ENCODE measurements around the gene STUM. TPM values are rescaled to one million over a fixed set of nuclear protein-coding genes. Genes with fewer than 3 reads are reported as not detected.
"Not testable (repeated sequence)": the region's sequence is repeated elsewhere in the genome, so short reads cannot be mapped to it uniquely, and the experiment has no call there.

Gene STUM
- total RNA-seq, 6 donors from 2014 or later, result under 0.01 to 0.98 (median 0.20) TPM; not detected in 1

GRCh38 chr1:226609836-226610455 is 61.4 kb downstream of the STUM start:
- no peak overlapping the region for H3K27ac ChIP-seq
- H3K36me3 ChIP-seq, result no peaks in the 10 kb centered on the region
- ATAC-seq (ENCODE audit: low FRiP score in 2 of 2) (no peak), DNase-seq (no peak)
- H3K27me3 ChIP-seq, result no peaks in the 10 kb centered on the region
- no peaks in the 10 kb centered on the region for H3K9me3 ChIP-seq
- TF ChIP-seq EP300 (IDR thresholded peaks at IDR 0.05), result no peak
- TF ChIP-seq POLR2AphosphoS5 (IDR thresholded peaks at IDR 0.05), result no peak
- no peak for TF ChIP-seq CTCF (IDR thresholded peaks at IDR 0.05)
- TF ChIP-seq POLR2A (IDR thresholded peaks at IDR 0.05), result no peak
- H3K4me1 ChIP-seq, result no peaks in the 10 kb centered on the region
- WGBS, 2 donors, result 81 to 93% methylated on average over 5 to 11 of the region's 11 CpGs
- no peak overlapping the region for H3K4me3 ChIP-seq

GRCh38 chr1:226610671-226611070 is 62.1 kb downstream of the STUM start:
- WGBS, 2 donors, result 90 to 92% methylated on average over 6 to 7 of the region's 7 CpGs
- DNase-seq (no peak), ATAC-seq (ENCODE audit: low FRiP score in 2 of 2) (no peak)
- no peaks in the 10 kb centered on the region for H3K9me3 ChIP-seq
- H3K4me1 ChIP-seq, result no peaks in the 10 kb centered on the region
- no peak overlapping the region for H3K4me3 ChIP-seq
- no peaks in the 10 kb centered on the region for H3K36me3 ChIP-seq
- no peaks in the 10 kb centered on the region for H3K27me3 ChIP-seq
- no peak overlapping the region for H3K27ac ChIP-seq
- TF ChIP-seq CTCF (IDR thresholded peaks at IDR 0.05), result no peak
- no peak for TF ChIP-seq EP300 (IDR thresholded peaks at IDR 0.05)
- no peak for TF ChIP-seq POLR2A (IDR thresholded peaks at IDR 0.05)
- TF ChIP-seq POLR2AphosphoS5 (IDR thresholded peaks at IDR 0.05), result no peak

GRCh38 chr1:226611301-226611700 is 62.7 kb downstream of the STUM start:
- Histone ChIP-seq H3K27me3 (no peaks in the 10 kb centered on the region), H3K9me3 (no peaks in the 10 kb centered on the region), H3K4me1 (no peaks in the 10 kb centered on the region), H3K27ac (no peak overlapping the region), H3K4me3 (no peak overlapping the region), H3K36me3 (no peaks in the 10 kb centered on the region)
- WGBS, 2 donors, result 64 to 69% methylated on average over 8 of the region's 8 CpGs
- ATAC-seq (ENCODE audit: low FRiP score in 2 of 2) (no peak), DNase-seq (no peak)
- no peak for TF ChIP-seq EP300 (IDR thresholded peaks at IDR 0.05)
- no peak for TF ChIP-seq CTCF (IDR thresholded peaks at IDR 0.05)
- TF ChIP-seq POLR2A (IDR thresholded peaks at IDR 0.05), result no peak
- no peak for TF ChIP-seq POLR2AphosphoS5 (IDR thresholded peaks at IDR 0.05)

GRCh38 chr1:226611980-226612379 is 63.4 kb downstream of the STUM start:
- not testable (repeated sequence) for DNase-seq; ATAC-seq (ENCODE audit: low FRiP score in 2 of 2); H3K36me3 ChIP-seq; H3K4me3 ChIP-seq; H3K9me3 ChIP-seq; H3K27ac ChIP-seq; H3K4me1 ChIP-seq; H3K27me3 ChIP-seq
- WGBS, 2 donors, result 86 to 94% methylated on average over 6 of the region's 6 CpGs

- H3K27me3 ChIP-seq, result no peaks in the 10 kb centered on the region
- H3K4me3 ChIP-seq, result no peak overlapping the region
- H3K36me3 ChIP-seq, result no peaks in the 10 kb centered on the region
- WGBS, 2 donors, result 91 to 94% methylated on average over 9 of the region's 9 CpGs
- TF ChIP-seq POLR2AphosphoS5 (IDR thresholded peaks at IDR 0.05) (no peak), EP300 (IDR thresholded peaks at IDR 0.05) (no peak)
- DNase-seq (no peak), ATAC-seq (ENCODE audit: low FRiP score in 2 of 2) (no peak)
- no peak overlapping the region for H3K27ac ChIP-seq
- H3K4me1 ChIP-seq, result no peaks in the 10 kb centered on the region
- H3K9me3 ChIP-seq, result no peaks in the 10 kb centered on the region
These were observed 67.3 kb downstream of the STUM start for GRCh38 chr1:226615876-226616275.

DNA sequence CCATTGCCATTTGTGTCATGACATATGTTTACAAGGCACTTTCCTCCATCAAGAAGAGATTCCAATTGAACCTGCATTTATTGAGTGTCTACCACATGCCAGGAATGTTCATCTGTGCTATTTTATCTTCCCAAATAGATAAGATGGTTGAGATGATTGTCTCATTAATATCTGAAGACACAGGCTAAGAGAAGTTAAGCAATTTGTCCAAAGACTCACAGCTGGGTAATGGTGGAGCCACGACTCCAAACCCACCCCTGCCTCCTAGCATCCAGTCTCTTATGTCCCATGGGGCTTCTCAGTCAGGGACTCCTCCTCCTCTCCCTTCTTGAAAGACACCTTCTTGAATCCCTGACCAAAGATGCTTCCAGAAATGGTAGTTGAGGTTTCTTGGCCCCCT is 68.1 kb downstream of the STUM start:
- Histone ChIP-seq H3K27me3 (no peaks in the 10 kb centered on the region), H3K36me3 (no peaks in the 10 kb centered on the region), H3K4me3 (no peak overlapping the region), H3K9me3 (no peaks in the 10 kb centered on the region), H3K4me1 (no peaks in the 10 kb centered on the region), H3K27ac (no peak overlapping the region)
- DNase-seq, result no peak
- no peak for TF ChIP-seq POLR2AphosphoS5 (IDR thresholded peaks at IDR 0.05)
- no peak for ATAC-seq (ENCODE audit: low FRiP score in 2 of 2)
- WGBS, 2 donors, result 84 to 86% methylated on average over 1 of the region's 1 CpG

Data from upper lobe of left lung (tissue), 6 donors.